Ishikawa (cell line): Measurements from ENCODE around the gene FTH1.

Source experiments
- CEBPB ChIP-seq: IDR thresholded peaks from 2 replicates; pipeline ENCODE4 v1.6.1; 2012
- CREB1 ChIP-seq: IDR thresholded peaks from 2 replicates; pipeline ENCODE4 v1.6.1; 2012; ENCODE audit warnings: low read depth
- EGR1 ChIP-seq: IDR thresholded peaks from 2 replicates; pipeline ENCODE4 v1.6.1; 2012
- EP300 ChIP-seq: IDR thresholded peaks from 2 replicates; pipeline ENCODE4 v1.6.1; 2012; ENCODE audit warnings: borderline replicate concordance
- FOXM1 ChIP-seq: IDR thresholded peaks from 2 replicates; pipeline ENCODE4 v1.6.1; 2012; ENCODE audit warnings: low read depth, borderline replicate concordance
- NFIC ChIP-seq: IDR thresholded peaks from 2 replicates; pipeline ENCODE4 v1.6.1; 2012
- RAD21 ChIP-seq: IDR thresholded peaks from 2 replicates; pipeline ENCODE4 v1.6.1; 2012; ENCODE audit warnings: low read depth
- TAF1 ChIP-seq: IDR thresholded peaks from 2 replicates; pipeline ENCODE4 v1.6.1; 2012; ENCODE audit warnings: low read depth, mild to moderate bottlenecking
- TCF12 ChIP-seq: IDR thresholded peaks from 2 replicates; pipeline ENCODE4 v1.6.1; 2012; ENCODE audit warnings: low read depth
- TEAD4 ChIP-seq: IDR thresholded peaks from 2 replicates; pipeline ENCODE4 v1.6.1; 2012
- YY1 ChIP-seq: IDR thresholded peaks from 2 replicates; pipeline ENCODE4 v1.6.1; 2012; ENCODE audit warnings: low read depth
- ZBTB7A ChIP-seq: IDR thresholded peaks from 2 replicates; pipeline ENCODE4 v1.6.1; 2012; ENCODE audit warnings: low read depth
- TF ChIP-seq, protein P1 (sequence below): IDR thresholded peaks from 2 replicates; pipeline ENCODE4 v1.6.1; 2012
- TF ChIP-seq, protein P2 (sequence below): IDR thresholded peaks from 2 replicates; pipeline ENCODE4 v1.6.1; 2012; ENCODE audit warnings: low read depth, mild to moderate bottlenecking
- TF ChIP-seq, protein P3 (sequence below): IDR thresholded peaks from 2 replicates; pipeline ENCODE4 v1.6.1; 2012

FTH1 gene

DNA sequence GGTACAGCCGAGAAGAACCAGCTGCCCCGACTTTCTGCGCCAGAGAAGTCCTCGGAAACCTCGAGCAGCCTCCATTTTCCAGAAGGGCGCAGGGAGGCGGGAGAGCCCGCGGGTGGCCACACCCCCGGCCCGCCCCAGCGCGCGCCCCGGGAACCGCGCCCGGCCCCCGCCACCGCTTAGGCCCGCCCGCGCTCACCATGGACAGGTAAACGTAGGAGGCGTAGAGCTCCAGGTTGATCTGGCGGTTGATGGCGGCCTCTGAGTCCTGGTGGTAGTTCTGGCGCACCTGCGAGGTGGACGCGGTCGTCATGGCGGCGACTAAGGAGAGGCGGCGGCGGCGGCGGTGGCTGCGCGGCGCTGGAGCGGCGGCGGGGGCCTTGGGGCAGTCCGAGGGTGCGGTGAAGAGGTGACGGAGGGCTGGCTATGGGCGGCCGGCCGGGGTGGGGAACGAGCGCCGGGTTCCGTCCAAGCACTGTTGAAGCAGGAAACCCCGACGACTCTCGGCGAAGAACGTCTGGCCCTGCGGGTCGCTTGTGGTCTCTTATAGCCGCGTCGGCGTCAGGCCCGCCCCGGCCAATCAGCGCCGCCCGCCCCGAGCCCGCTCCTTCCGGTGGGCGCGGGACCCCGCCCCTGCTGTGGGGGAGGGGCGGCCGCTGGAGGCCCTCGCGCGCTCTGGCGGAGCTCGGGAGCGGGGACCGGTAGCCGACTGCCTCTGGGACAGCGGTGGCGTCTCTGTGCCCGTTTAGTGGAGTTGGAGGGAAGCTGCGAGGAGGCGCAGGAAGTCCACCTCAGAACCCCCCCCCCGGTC is at the start of gene FTH1:
FTH1 (minus strand) TSS at position 519 of the 808 bp plus-strand sequence; CDS start at position 310, 209 bp downstream.
- peak; percentile 93; the same call in 1 of the 2 replicates for TF ChIP-seq ZBTB7A
- no peak for TF ChIP-seq TEAD4
- TF ChIP-seq TAF1 = peak; percentile 44; the same call in 1 of the 2 replicates
- TF ChIP-seq TCF12 = peak; percentile 53; the same call in 1 of the 2 replicates
- TF ChIP-seq FOXM1 = no peak
- TF ChIP-seq NFIC = peak; percentile 4; the same call in 1 of the 2 replicates
- TF ChIP-seq, protein P1, sequence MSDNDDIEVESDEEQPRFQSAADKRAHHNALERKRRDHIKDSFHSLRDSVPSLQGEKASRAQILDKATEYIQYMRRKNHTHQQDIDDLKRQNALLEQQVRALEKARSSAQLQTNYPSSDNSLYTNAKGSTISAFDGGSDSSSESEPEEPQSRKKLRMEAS = peak; percentile 54; the same call in 1 of the 2 replicates
- peak; percentile 47; the same call in 1 of the 2 replicates for TF ChIP-seq YY1
- no peak for TF ChIP-seq RAD21
- no peak for TF ChIP-seq EP300
- no peak for TF ChIP-seq CEBPB
- TF ChIP-seq, protein P2, sequence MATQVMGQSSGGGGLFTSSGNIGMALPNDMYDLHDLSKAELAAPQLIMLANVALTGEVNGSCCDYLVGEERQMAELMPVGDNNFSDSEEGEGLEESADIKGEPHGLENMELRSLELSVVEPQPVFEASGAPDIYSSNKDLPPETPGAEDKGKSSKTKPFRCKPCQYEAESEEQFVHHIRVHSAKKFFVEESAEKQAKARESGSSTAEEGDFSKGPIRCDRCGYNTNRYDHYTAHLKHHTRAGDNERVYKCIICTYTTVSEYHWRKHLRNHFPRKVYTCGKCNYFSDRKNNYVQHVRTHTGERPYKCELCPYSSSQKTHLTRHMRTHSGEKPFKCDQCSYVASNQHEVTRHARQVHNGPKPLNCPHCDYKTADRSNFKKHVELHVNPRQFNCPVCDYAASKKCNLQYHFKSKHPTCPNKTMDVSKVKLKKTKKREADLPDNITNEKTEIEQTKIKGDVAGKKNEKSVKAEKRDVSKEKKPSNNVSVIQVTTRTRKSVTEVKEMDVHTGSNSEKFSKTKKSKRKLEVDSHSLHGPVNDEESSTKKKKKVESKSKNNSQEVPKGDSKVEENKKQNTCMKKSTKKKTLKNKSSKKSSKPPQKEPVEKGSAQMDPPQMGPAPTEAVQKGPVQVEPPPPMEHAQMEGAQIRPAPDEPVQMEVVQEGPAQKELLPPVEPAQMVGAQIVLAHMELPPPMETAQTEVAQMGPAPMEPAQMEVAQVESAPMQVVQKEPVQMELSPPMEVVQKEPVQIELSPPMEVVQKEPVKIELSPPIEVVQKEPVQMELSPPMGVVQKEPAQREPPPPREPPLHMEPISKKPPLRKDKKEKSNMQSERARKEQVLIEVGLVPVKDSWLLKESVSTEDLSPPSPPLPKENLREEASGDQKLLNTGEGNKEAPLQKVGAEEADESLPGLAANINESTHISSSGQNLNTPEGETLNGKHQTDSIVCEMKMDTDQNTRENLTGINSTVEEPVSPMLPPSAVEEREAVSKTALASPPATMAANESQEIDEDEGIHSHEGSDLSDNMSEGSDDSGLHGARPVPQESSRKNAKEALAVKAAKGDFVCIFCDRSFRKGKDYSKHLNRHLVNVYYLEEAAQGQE = no peak
- no peak; the same call in 1 of the 2 replicates for TF ChIP-seq EGR1
- peak; percentile 24; the same call in 1 of the 2 replicates for TF ChIP-seq CREB1
- TF ChIP-seq, protein P3, sequence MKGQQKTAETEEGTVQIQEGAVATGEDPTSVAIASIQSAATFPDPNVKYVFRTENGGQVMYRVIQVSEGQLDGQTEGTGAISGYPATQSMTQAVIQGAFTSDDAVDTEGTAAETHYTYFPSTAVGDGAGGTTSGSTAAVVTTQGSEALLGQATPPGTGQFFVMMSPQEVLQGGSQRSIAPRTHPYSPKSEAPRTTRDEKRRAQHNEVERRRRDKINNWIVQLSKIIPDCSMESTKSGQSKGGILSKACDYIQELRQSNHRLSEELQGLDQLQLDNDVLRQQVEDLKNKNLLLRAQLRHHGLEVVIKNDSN = no peak

DNA sequence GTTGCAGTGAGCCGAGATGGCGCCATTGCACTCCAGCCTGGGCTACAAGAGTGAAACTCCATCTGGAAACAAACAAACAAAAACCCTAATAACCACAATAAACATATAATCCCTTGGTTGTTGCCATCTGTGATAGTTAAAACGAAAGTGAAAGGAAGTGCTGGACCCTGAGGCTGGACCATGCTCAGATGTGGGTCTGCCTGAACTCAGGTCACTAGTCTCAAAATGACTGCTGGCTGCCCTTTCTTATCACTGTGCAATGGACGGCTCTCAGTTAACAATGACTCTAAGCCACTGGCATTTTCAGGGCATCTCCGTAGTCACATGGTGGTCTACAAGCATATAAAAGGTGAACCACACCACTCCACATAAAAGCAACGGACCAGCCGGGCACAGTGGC is 48.2 kb upstream of the FTH1 start:
- TF ChIP-seq EP300 (no peak), CEBPB (no peak), EGR1 (no peak), ZBTB7A (no peak), CREB1 (no peak), TEAD4 (no peak), NFIC (no peak), FOXM1 (no peak), RAD21 (no peak), TCF12 (no peak), YY1 (no peak), TAF1 (no peak)
- TF ChIP-seq, protein P1 = no peak
- TF ChIP-seq, protein P2 = no peak
- TF ChIP-seq, protein P3 = no peak

DNA sequence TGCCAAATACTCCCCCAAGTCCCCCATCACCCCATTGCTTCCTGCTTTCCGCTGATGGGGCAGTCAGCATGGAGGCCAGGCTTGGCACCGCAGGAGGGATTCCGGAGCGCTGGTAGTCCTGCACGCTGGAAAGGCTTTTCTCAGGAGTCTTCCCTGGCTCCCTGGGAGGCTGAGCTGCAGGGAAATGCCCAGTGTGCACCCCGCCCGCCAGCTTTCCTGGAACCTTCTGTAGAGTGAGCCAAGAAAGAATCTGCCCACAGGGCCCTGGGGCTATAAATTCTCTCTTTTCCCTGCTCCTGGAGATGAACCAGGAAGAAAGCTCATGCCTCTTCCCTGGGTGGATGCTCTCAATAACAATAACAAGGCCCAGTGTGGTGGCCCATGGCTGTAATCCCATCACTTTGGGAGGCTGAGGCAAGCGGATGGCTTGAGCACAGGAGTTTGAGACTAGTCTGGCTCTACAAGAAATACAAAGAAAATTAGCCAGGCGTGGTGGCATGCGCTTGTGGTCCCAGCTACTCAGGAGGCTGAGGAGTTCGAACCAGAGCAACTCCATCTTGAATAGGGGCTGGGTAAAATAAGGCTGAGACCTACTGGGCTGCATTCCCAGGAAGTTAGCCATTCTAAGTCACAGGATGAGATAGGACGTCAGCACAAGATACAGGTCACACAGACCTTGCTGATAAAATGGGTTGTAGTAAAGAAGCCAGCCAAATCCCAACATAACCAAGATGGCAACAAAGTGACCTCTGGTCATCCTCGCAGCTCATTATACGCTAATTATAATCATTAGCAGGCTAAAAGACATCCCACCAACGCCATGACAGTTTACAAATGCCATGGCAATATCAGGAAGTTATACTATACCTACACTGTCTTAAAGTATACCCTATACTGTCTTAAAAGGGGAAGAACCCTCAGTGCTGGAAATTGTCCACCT is 46.4 kb upstream of the FTH1 start:
- TF ChIP-seq TEAD4 (no peak), ZBTB7A (no peak), EP300 (no peak), TAF1 (no peak), TCF12 (no peak), CREB1 (no peak), FOXM1 (no peak), NFIC (no peak), CEBPB (no peak), YY1 (no peak), RAD21 (no peak), EGR1 (no peak)
- TF ChIP-seq, protein P1 = no peak
- TF ChIP-seq, protein P2 = no peak
- TF ChIP-seq, protein P3 = no peak
